ENCODE measurements around the gene SLC40A1. TPM values are rescaled to one million over a fixed set of nuclear protein-coding genes. Genes with fewer than 3 reads are reported as not detected.

SLC40A1 gene
- total RNA-seq: 0.78 and 1.4 TPM in 2 replicates

- peak within 1 kb of the TSS; percentile 84 for H3K4me3 Mint-ChIP-seq
- no peaks in the 10 kb centered on the region for H3K9me3 Mint-ChIP-seq
- peak; percentile 91 for DNase-seq
- peak within 1 kb of the TSS; percentile 35 for H3K27ac Mint-ChIP-seq
- H3K36me3 Mint-ChIP-seq (ENCODE audit: low read depth): no peaks in the 10 kb centered on the region
- peaks cover 34% of the 10 kb centered on the region for H3K27me3 Mint-ChIP-seq
- H3K4me1 Mint-ChIP-seq: peaks cover 18% of the 10 kb centered on the region
- intact Hi-C loops (cut with micrococcal nuclease): loop anchor here (1.0 to 5.0 kb wide), 3 partner anchors 139 to 203 kb away; partner anchors contain the start of genes ORMDL1, OSGEPL1, PMS1 and WDR75
Measured at GRCh38 chr2:189580658-189581353, at the start of gene SLC40A1. TSS of gene SLC40A1 (minus strand) at chr2:189580786. CDS start at chr2:189580460, 326 bp downstream.

- Mint-ChIP-seq H3K4me1 (no peaks in the 10 kb centered on the region), H3K27me3 (peaks cover 2% of the 10 kb centered on the region), H3K4me3 (no peak overlapping the region), H3K36me3 (ENCODE audit: low read depth) (no peaks in the 10 kb centered on the region), H3K9me3 (no peaks in the 10 kb centered on the region), H3K27ac (no peak overlapping the region)
- DNase-seq: no peak
- intact Hi-C loops (cut with micrococcal nuclease): no loop called here
Measured at GRCh38 chr2:189629531-189630453, 49.2 kb upstream of the SLC40A1 start.

- Mint-ChIP-seq H3K4me3 (no peak overlapping the region), H3K27me3 (no peaks in the 10 kb centered on the region), H3K9me3 (no peaks in the 10 kb centered on the region), H3K4me1 (no peaks in the 10 kb centered on the region), H3K27ac (no peak overlapping the region), H3K36me3 (ENCODE audit: low read depth) (no peaks in the 10 kb centered on the region)
- intact Hi-C loops (cut with micrococcal nuclease): no loop called here
- DNase-seq: no peak
Measured at GRCh38 chr2:189628817-189629530, 48.4 kb upstream of the SLC40A1 start.

GRCh38 chr2:189627789-189628188 lies 47.2 kb upstream of the SLC40A1 start:
- Mint-ChIP-seq H3K4me1 (no peaks in the 10 kb centered on the region), H3K27me3 (no peaks in the 10 kb centered on the region)
- no peak for DNase-seq

GRCh38 chr2:189625636-189626035 lies 45.0 kb upstream of the SLC40A1 start:
- Mint-ChIP-seq H3K36me3 (ENCODE audit: low read depth) (no peaks in the 10 kb centered on the region), H3K27ac (no peak overlapping the region), H3K4me3 (no peak overlapping the region), H3K27me3 (no peaks in the 10 kb centered on the region), H3K9me3 (no peaks in the 10 kb centered on the region), H3K4me1 (no peaks in the 10 kb centered on the region)
- intact Hi-C loops (cut with micrococcal nuclease): no loop called here
- DNase-seq: no peak

More at GRCh38 chr2:189627789-189628188, 47.2 kb upstream of the SLC40A1 start:
- Mint-ChIP-seq H3K4me3 (no peak overlapping the region), H3K9me3 (no peaks in the 10 kb centered on the region), H3K36me3 (ENCODE audit: low read depth) (no peaks in the 10 kb centered on the region), H3K27ac (no peak overlapping the region)
- intact Hi-C loops (cut with micrococcal nuclease): no loop called here

DNA sequence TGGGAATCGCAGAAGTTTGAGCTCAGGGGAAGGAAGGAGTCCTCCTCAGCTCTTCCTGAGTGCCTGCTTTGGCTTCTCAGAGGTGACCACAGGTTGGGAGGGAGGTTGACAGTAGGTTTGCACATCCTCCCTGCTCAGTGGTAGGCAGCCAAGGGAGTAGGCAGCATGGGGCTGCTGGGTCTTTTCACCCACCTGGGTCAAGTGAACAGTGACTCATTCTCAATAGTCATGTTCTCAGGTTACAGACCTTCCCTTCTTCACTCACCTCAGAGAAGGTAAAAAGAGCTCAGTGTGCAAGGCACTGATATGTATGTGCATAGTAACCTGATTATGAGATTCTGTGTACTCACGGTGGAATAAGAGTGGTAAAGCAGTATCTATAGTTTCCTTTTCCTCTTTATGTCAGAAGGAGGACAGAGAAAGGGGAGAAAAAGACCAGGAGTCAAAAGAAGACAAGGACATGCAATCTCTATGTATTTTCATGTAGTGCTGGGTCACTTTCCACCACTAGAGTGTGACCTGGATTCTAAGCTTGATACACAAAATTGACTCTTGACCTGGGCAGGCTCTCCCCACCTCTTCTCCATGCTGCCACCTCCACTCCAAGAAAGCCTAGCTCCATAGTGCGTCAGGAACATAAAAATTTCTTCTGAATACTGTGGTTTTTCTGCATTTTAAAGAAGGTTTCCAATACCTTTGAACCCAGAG lies 44.2 kb upstream of the SLC40A1 start:
- no peak for DNase-seq
- Mint-ChIP-seq H3K4me1 (no peaks in the 10 kb centered on the region), H3K27me3 (no peaks in the 10 kb centered on the region), H3K36me3 (ENCODE audit: low read depth) (no peaks in the 10 kb centered on the region), H3K27ac (no peak overlapping the region), H3K9me3 (no peaks in the 10 kb centered on the region), H3K4me3 (no peak overlapping the region)
- intact Hi-C loops (cut with micrococcal nuclease): no loop called here

- intact Hi-C loops (cut with micrococcal nuclease): no loop called here
- Mint-ChIP-seq H3K9me3 (no peaks in the 10 kb centered on the region), H3K4me3 (no peak overlapping the region), H3K4me1 (no peaks in the 10 kb centered on the region), H3K27ac (no peak overlapping the region), H3K27me3 (no peaks in the 10 kb centered on the region), H3K36me3 (ENCODE audit: low read depth) (no peaks in the 10 kb centered on the region)
- no peak for DNase-seq
Measured at GRCh38 chr2:189623049-189623448, 42.5 kb upstream of the SLC40A1 start.

- H3K9me3 Mint-ChIP-seq: no peaks in the 10 kb centered on the region
Measured at GRCh38 chr2:189621781-189622180, 41.2 kb upstream of the SLC40A1 start.

DNA sequence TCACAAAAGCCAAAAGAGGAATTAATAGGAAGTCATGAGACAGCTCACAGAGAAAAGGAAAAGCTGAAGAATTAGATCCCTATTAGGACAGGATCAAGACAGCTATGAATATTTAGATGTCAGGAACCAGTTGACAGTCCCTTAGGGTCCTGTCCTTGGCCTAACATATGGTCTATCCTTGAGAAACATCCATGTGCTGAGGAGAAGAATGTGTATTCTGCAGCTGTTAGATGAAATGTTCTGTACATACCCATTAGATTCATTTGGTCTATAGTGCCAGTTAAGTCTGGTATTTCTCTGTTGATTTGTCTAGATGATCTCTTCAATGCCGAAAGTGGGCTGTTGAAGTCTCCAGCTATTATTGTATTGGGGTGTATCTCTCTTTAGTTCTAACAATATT lies 37.6 kb upstream of the SLC40A1 start:
- H3K9me3 Mint-ChIP-seq: no peaks in the 10 kb centered on the region
- intact Hi-C loops (cut with micrococcal nuclease): no loop called here

More at GRCh38 chr2:189621781-189622180, 41.2 kb upstream of the SLC40A1 start:
- no peak for DNase-seq
- Mint-ChIP-seq H3K4me1 (no peaks in the 10 kb centered on the region), H3K4me3 (no peak overlapping the region), H3K27me3 (no peaks in the 10 kb centered on the region), H3K27ac (no peak overlapping the region), H3K36me3 (ENCODE audit: low read depth) (no peaks in the 10 kb centered on the region)
- intact Hi-C loops (cut with micrococcal nuclease): no loop called here

DNA sequence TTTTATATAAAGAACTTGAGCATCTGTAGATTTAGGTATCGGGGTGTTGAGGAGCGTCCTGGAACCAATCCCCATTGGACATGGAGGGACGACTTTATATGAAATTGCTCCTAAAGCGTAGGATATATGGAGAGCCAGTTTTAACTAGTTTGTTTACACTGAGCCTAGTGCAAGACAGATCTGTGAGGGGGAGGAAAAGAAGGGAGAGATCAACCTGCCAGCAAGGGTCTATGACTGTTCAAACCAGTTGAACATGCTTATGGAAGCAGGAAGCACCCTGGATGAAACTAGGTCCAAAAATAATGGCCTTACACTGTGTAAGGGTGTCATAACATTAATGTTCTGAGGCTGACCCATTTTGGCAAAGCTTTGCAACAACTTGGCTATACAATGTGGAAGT lies 34.0 kb upstream of the SLC40A1 start:
- H3K27ac Mint-ChIP-seq: no peak overlapping the region
- intact Hi-C loops (cut with micrococcal nuclease): no loop called here
- H3K9me3 Mint-ChIP-seq: no peaks in the 10 kb centered on the region
- H3K4me3 Mint-ChIP-seq: no peak overlapping the region
- H3K36me3 Mint-ChIP-seq (ENCODE audit: low read depth): no peaks in the 10 kb centered on the region
- H3K27me3 Mint-ChIP-seq: no peaks in the 10 kb centered on the region
- no peak for DNase-seq
- H3K4me1 Mint-ChIP-seq: peaks cover 3% of the 10 kb centered on the region

More for the DNA sequence above, 37.6 kb upstream of the SLC40A1 start:
- H3K4me3 Mint-ChIP-seq: no peak overlapping the region
- H3K4me1 Mint-ChIP-seq: peaks cover 1% of the 10 kb centered on the region
- no peaks in the 10 kb centered on the region for H3K36me3 Mint-ChIP-seq (ENCODE audit: low read depth)
- no peak overlapping the region for H3K27ac Mint-ChIP-seq
- DNase-seq: no peak
- no peaks in the 10 kb centered on the region for H3K27me3 Mint-ChIP-seq

- DNase-seq: no peak
- Mint-ChIP-seq H3K9me3 (no peaks in the 10 kb centered on the region), H3K4me3 (no peak overlapping the region), H3K27me3 (no peaks in the 10 kb centered on the region), H3K4me1 (peaks cover 3% of the 10 kb centered on the region), H3K27ac (no peak overlapping the region), H3K36me3 (ENCODE audit: low read depth) (no peaks in the 10 kb centered on the region)
- intact Hi-C loops (cut with micrococcal nuclease): no loop called here
Measured at GRCh38 chr2:189613650-189614420, 33.2 kb upstream of the SLC40A1 start.

- Mint-ChIP-seq H3K27ac (no peak overlapping the region), H3K27me3 (no peaks in the 10 kb centered on the region), H3K4me3 (no peak overlapping the region), H3K9me3 (no peaks in the 10 kb centered on the region), H3K4me1 (peaks cover 3% of the 10 kb centered on the region), H3K36me3 (ENCODE audit: low read depth) (no peaks in the 10 kb centered on the region)
- no peak for DNase-seq
- intact Hi-C loops (cut with micrococcal nuclease): no loop called here
Measured at GRCh38 chr2:189613077-189613636, 32.6 kb upstream of the SLC40A1 start.
